ENCODE results near the gene CYP26C1. TPM values are rescaled to one million over a fixed set of nuclear protein-coding genes. Genes with fewer than 3 reads are reported as not detected.

Gene CYP26C1
- total RNA-seq, 1 experiment from 2014 or later: 0.11 TPM

GRCh38 chr10:93062514-93063143 is 2.0 kb downstream of the CYP26C1 start (continued):
- TF ChIP-seq IRF1 (CRISPR knock-in tag; IDR thresholded peaks at IDR 0.05): peak; percentile 14; the same call in 1 of the 2 replicates
- no peak for TF ChIP-seq ZNF317 (CRISPR knock-in tag; IDR thresholded peaks at IDR 0.05; ENCODE audit: borderline replicate concordance, low read depth)
- TF ChIP-seq NFYB (CRISPR knock-in tag; conservative IDR thresholded peaks at IDR 0.05; ENCODE audit: low read depth): peak; percentile 38
- no peak for TF ChIP-seq STAT6 (CRISPR knock-in tag; conservative IDR thresholded peaks at IDR 0.05; ENCODE audit: low read depth)
- TF ChIP-seq ZNF219 (CRISPR knock-in tag; IDR thresholded peaks at IDR 0.05; ENCODE audit: borderline replicate concordance): peak; percentile 94; the same call in 1 of the 2 replicates
- peak; percentile 85 for TF ChIP-seq TEAD4 (CRISPR knock-in tag; IDR thresholded peaks at IDR 0.05)
- peak; percentile 87 for TF ChIP-seq ZNF138 (CRISPR knock-in tag; conservative IDR thresholded peaks at IDR 0.05)
- peak; percentile 90; the same call in 1 of the 2 replicates for TF ChIP-seq NR3C1 (CRISPR knock-in tag; conservative IDR thresholded peaks at IDR 0.05; ENCODE audit: low read depth)
- TF ChIP-seq TP53 (CRISPR knock-in tag; IDR thresholded peaks at IDR 0.05): peak; percentile 94
- peak; percentile 84 for TF ChIP-seq E2F1 (CRISPR knock-in tag; IDR thresholded peaks at IDR 0.05)
- TF ChIP-seq ZNF671 (CRISPR knock-in tag; IDR thresholded peaks at IDR 0.05): no peak
- TF ChIP-seq SMAD4 (CRISPR knock-in tag; IDR thresholded peaks at IDR 0.05): peak; percentile 74; the same call in 1 of the 2 replicates
- no peak for TF ChIP-seq ZMAT4 (CRISPR knock-in tag; IDR thresholded peaks at IDR 0.05)
- no peak for TF ChIP-seq SOX15 (CRISPR knock-in tag; IDR thresholded peaks at IDR 0.05)
- peak; percentile 54; the same call in 1 of the 2 replicates for TF ChIP-seq CREM (CRISPR knock-in tag; IDR thresholded peaks at IDR 0.05)
- TF ChIP-seq USF2 (CRISPR knock-in tag; IDR thresholded peaks at IDR 0.05): 0 out of 2 replicates have a peak, but pooled peaks have one; percentile 27
- peak; percentile 95 for TF ChIP-seq ESRRA (CRISPR knock-in tag; IDR thresholded peaks at IDR 0.05; ENCODE audit: borderline replicate concordance)
- peak; percentile 69; the same call in 1 of the 2 replicates for TF ChIP-seq ATF2 (CRISPR knock-in tag; IDR thresholded peaks at IDR 0.05; ENCODE audit: borderline replicate concordance, low read depth)
- TF ChIP-seq SMAD3 (CRISPR knock-in tag; IDR thresholded peaks at IDR 0.05; ENCODE audit: borderline replicate concordance): peak; percentile 70; the same call in 1 of the 2 replicates
- TF ChIP-seq ZNF281 (CRISPR knock-in tag; IDR thresholded peaks at IDR 0.05): 0 out of 2 replicates have a peak, but pooled peaks have one; percentile 45
- no peak for TF ChIP-seq ZNF532 (CRISPR knock-in tag; IDR thresholded peaks at IDR 0.05; ENCODE audit: borderline replicate concordance)
- TF ChIP-seq ERG (CRISPR knock-in tag; IDR thresholded peaks at IDR 0.05): no peak

Measured in WTC11 (cell line).